ENCODE data around the gene POLA1.

DNA sequence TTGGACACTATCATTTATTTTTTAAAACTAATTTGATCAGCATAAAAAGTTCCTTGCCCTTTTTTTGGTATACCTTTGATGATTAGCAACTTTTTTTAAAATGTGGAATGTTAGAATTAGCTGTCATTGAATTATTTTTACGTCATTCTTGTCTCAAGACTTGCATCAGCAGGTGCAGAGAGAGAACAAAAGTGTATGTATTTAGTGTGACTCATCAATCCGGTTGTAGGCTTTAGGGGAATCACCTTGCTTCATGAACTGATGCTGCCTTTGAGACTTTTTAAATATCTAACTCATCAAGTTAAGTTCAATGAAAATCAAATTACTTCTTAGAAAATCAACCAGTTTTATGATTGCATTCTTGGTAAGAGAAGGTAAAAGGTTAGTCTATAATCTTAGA, 197.0 kb downstream of the POLA1 start:
- TF ChIP-seq, protein P1, sequence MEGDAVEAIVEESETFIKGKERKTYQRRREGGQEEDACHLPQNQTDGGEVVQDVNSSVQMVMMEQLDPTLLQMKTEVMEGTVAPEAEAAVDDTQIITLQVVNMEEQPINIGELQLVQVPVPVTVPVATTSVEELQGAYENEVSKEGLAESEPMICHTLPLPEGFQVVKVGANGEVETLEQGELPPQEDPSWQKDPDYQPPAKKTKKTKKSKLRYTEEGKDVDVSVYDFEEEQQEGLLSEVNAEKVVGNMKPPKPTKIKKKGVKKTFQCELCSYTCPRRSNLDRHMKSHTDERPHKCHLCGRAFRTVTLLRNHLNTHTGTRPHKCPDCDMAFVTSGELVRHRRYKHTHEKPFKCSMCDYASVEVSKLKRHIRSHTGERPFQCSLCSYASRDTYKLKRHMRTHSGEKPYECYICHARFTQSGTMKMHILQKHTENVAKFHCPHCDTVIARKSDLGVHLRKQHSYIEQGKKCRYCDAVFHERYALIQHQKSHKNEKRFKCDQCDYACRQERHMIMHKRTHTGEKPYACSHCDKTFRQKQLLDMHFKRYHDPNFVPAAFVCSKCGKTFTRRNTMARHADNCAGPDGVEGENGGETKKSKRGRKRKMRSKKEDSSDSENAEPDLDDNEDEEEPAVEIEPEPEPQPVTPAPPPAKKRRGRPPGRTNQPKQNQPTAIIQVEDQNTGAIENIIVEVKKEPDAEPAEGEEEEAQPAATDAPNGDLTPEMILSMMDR (IDR thresholded peaks at IDR 0.05; ENCODE audit: low read length), result no peak
- no peak for TF ChIP-seq EZH2 (optimal IDR thresholded peaks at IDR 0.05; ENCODE audit: low read depth, low read length)

Measured in MM.1S (cell line).